Transverse colon (tissue), 4 donors: ENCODE data around the gene MTOR. TPM values are rescaled to one million over a fixed set of nuclear protein-coding genes. Genes with fewer than 3 reads are reported as not detected.

Experiments used
- DNase-seq: peaks from one replicate; pipeline ENCODE4 v3.0.0-alpha.2; 2019
- H3K27ac ChIP-seq, 4 donors: fragments of 200-600 bp; sonication (generic); 2 replicates each; pipeline ENCODE4 v1.5.1; 2016 to 2018; ENCODE audit warnings: inconsistent platforms in 4 of 4
- H3K27me3 ChIP-seq: fragments of 200-600 bp; sonication (generic); 2 replicates; pipeline ENCODE4 v1.5.1; 2017; ENCODE audit warnings: inconsistent platforms
- H3K36me3 ChIP-seq, 4 donors: fragments of 200-600 bp; sonication (generic); 2 replicates each; pipeline ENCODE4 v1.5.1; 2017 to 2019; ENCODE audit warnings: inconsistent platforms in 4 of 4
- H3K4me1 ChIP-seq, 4 donors: fragments of 200-600 bp; sonication (generic); 2 replicates each; pipeline ENCODE4 v1.5.1; 2017 to 2020; ENCODE audit warnings: inconsistent platforms in 4 of 4
- H3K4me3 ChIP-seq, 4 donors: fragments of 200-600 bp; sonication (generic); 1 replicate in 1 of 4; 2 replicates in 3 of 4; pipeline versions ENCODE4 v1.5.1 to v1.6.1; 2017 to 2019; ENCODE audit warnings: inconsistent platforms in 4 of 4
- H3K9me3 ChIP-seq, 2 donors: fragments of 200-600 bp; sonication (generic); 2 replicates each; pipeline ENCODE4 v1.5.1; 2017 to 2019; ENCODE audit warnings: inconsistent platforms in 2 of 2
- CTCF ChIP-seq, 5 experiments: fragments of 200-600 bp in 3 of 5; fragments of 450-650 bp in 2 of 5; sonication (generic) in 3 of 5; IDR thresholded peaks; 1 replicate in 2 of 5; 2 replicates in 3 of 5; pipeline ENCODE4 v1.5.1; 2016 to 2017; ENCODE audit warnings: antibody characterized with exemption in 5 of 5, inconsistent platforms in 3 of 5, mild to moderate bottlenecking in 2 of 5, moderate library complexity in 1 of 5
- EP300 ChIP-seq: sonication (generic); formaldehyde crosslinking; IDR thresholded peaks from one replicate; pipeline ENCODE4 v1.6.1; 2017; ENCODE audit warnings: antibody characterized with exemption, low read depth
- POLR2A ChIP-seq: fragments of 450-650 bp; IDR thresholded peaks from one replicate; pipeline ENCODE4 v1.6.1; 2016; ENCODE audit warnings: antibody characterized with exemption, mild to moderate bottlenecking, moderate library complexity
- POLR2AphosphoS5 ChIP-seq, 3 donors: sonication (generic); formaldehyde crosslinking; IDR thresholded peaks; one replicate each; pipeline ENCODE4 v1.6.1; 2016; ENCODE audit warnings: antibody characterized with exemption in 3 of 3
- WGBS, 2 donors: methylation state at CpG; one replicate each; pipeline ENCODE4 v1.1.5; 2018; ENCODE audit warnings: low coverage in 1 of 2; 5-methylcytosine and 5-hydroxymethylcytosine counted together
- in situ Hi-C, 4 donors: fragments of 200-750 bp; cut with MboI; loops; one replicate each; pipeline versions ENCODE4 v1.15.0 to v1.15.1; 2017; ENCODE audit warnings: low sequenced_read_pairs in 3 of 4, low pct_ligation_motif_present in 1 of 4, low pct_unique_long_range_greater_than_20kb in 1 of 4
- intact Hi-C: fragments of 100-400 bp; cut with DNase I; formaldehyde crosslinking; loops from one replicate; pipeline ENCODE4 v1.15.1; 2023; ENCODE audit warnings: low total_unique reads
- total RNA-seq, 4 donors: library from RNA; depleted of rRNA; stranded (reverse); fragments of >200 nt; gene quantifications; one replicate each; pipeline ENCODE4 v1.1.0, GENCODE V29; 2016

The MTOR gene
- total RNA-seq, 4 donors from 2014 or later = 31.0 to 45.6 (median 40.6) TPM

- intact Hi-C loops = no loop called here
- no peak overlapping the region for H3K27ac ChIP-seq
- H3K4me3 ChIP-seq = no peak overlapping the region
- TF ChIP-seq POLR2A (no peak), POLR2AphosphoS5 (IDR thresholded peaks at IDR 0.05) (no peak), CTCF (IDR thresholded peaks at IDR 0.05) (no peak), EP300 (no peak)
- H3K9me3 ChIP-seq = no peaks in the 10 kb centered on the region
- DNase-seq = no peak
- WGBS, 2 donors = 67% methylated on average over 5 of the region's 5 CpGs; no CpG with 5 or more reads in 1 of the 2 donors
- no peaks in the 10 kb centered on the region for H3K27me3 ChIP-seq
- peaks cover 7 to 14% (median 10%) of the 10 kb centered on the region in 4 donors for H3K4me1 ChIP-seq
- in situ Hi-C loops = no loop called here
- H3K36me3 ChIP-seq = peaks cover 0 to 69% (median 19%) of the 10 kb centered on the region in 4 donors
These were observed 128.0 kb downstream of the MTOR start for GRCh38 chr1:11134251-11134897.

- no peak for DNase-seq
- Histone ChIP-seq H3K9me3 (no peaks in the 10 kb centered on the region), H3K4me1 (peaks cover 7 to 14% (median 10%) of the 10 kb centered on the region in 4 donors), H3K36me3 (peaks cover 0 to 68% (median 26%) of the 10 kb centered on the region in 4 donors), H3K4me3 (no peak overlapping the region), H3K27ac (no peak overlapping the region), H3K27me3 (no peaks in the 10 kb centered on the region)
- TF ChIP-seq CTCF (IDR thresholded peaks at IDR 0.05) (no peak), POLR2AphosphoS5 (IDR thresholded peaks at IDR 0.05) (no peak), EP300 (no peak), POLR2A (no peak)
- intact Hi-C loops = no loop called here
- WGBS, 2 donors = 67 to 95% methylated on average over 1 to 8 of the region's 8 CpGs
- in situ Hi-C loops = no loop called here
These were observed 129.6 kb downstream of the MTOR start for GRCh38 chr1:11132563-11133293.

DNA sequence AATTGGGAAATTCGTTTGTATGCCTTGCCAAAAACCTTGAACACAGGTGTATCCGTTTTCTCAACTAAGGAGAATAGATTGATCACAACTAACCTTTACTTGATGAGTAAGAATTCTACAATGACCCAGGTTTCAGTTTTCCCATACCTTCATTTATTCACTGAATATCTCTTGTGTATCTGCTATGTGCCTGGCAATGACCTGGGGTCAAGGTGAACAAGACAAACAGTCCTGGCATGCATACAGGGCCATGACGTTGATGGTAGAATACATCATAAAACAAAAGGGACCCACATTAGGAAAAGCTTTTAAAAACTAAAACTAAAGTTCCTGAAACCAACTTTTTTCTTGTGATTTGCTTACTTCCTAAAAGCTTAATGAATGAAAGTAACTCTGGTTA is 130.5 kb downstream of the MTOR start:
- DNase-seq = no peak
- H3K27me3 ChIP-seq = no peaks in the 10 kb centered on the region
- intact Hi-C loops (no loop called here), in situ Hi-C loops (no loop called here)
- no peak for TF ChIP-seq POLR2AphosphoS5 (IDR thresholded peaks at IDR 0.05)
- TF ChIP-seq POLR2A = no peak
- no peak for TF ChIP-seq EP300
- no peak for TF ChIP-seq CTCF (IDR thresholded peaks at IDR 0.05)
- H3K9me3 ChIP-seq = no peaks in the 10 kb centered on the region
- no peak overlapping the region for H3K4me3 ChIP-seq
- peaks cover 0 to 70% (median 30%) of the 10 kb centered on the region in 4 donors for H3K36me3 ChIP-seq
- no peak overlapping the region for H3K27ac ChIP-seq
- WGBS, 2 donors = 50 to 68% methylated on average over 1 to 3 of the region's 3 CpGs
- H3K4me1 ChIP-seq = peaks cover 7 to 14% (median 10%) of the 10 kb centered on the region in 4 donors

DNA sequence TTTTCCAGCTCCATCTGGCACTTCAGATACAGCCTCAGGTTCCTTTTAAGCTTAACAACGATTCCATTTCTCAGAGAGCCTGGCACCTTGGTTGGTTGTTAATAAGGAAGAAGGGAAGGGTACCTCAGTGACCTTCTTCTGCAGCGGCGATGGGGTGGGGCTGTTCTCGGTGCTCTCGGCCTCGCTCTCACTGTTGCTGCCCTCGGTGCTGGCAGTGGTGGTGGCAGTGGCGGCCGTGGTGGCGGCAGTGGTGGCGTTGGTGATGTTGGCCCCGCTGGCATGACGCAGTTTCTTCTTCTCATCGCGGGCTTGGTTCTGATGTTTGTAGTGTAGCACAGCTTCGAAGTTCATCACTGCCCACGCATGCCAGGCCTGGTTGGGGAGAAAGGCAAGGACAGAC is 131.9 kb downstream of the MTOR start:
- H3K27me3 ChIP-seq = no peaks in the 10 kb centered on the region
- intact Hi-C loops = no loop called here
- H3K36me3 ChIP-seq = peaks cover 0 to 67% (median 31%) of the 10 kb centered on the region in 4 donors
- H3K9me3 ChIP-seq = no peaks in the 10 kb centered on the region
- TF ChIP-seq POLR2AphosphoS5 (IDR thresholded peaks at IDR 0.05) = no peak
- TF ChIP-seq POLR2A = no peak
- no peak for TF ChIP-seq EP300
- TF ChIP-seq CTCF (IDR thresholded peaks at IDR 0.05) = no peak
- DNase-seq = no peak
- in situ Hi-C loops = no loop called here
- 95% methylated on average over 17 of the region's 17 CpGs; no CpG with 5 or more reads in 1 of the 2 donors for WGBS, 2 donors
- no peak overlapping the region for H3K27ac ChIP-seq
- no peak overlapping the region for H3K4me3 ChIP-seq
- peaks cover 7 to 13% (median 10%) of the 10 kb centered on the region in 4 donors for H3K4me1 ChIP-seq
